Activated CD4-positive, alpha-beta T cell treated with anti-CD3 and anti-CD28 coated beads, Interleukin-2, Interleukin-6, amounts not matched to agents 100 ng/mL and 50 ng/mL, durations not matched to agents 16 hours and 8 hours (primary cell): ENCODE measurements around the gene ACSS1.

Experiments used
- DNase-seq: peaks from one replicate; pipeline ENCODE4 v3.0.0-alpha.2; 2020

Gene ACSS1

DNA sequence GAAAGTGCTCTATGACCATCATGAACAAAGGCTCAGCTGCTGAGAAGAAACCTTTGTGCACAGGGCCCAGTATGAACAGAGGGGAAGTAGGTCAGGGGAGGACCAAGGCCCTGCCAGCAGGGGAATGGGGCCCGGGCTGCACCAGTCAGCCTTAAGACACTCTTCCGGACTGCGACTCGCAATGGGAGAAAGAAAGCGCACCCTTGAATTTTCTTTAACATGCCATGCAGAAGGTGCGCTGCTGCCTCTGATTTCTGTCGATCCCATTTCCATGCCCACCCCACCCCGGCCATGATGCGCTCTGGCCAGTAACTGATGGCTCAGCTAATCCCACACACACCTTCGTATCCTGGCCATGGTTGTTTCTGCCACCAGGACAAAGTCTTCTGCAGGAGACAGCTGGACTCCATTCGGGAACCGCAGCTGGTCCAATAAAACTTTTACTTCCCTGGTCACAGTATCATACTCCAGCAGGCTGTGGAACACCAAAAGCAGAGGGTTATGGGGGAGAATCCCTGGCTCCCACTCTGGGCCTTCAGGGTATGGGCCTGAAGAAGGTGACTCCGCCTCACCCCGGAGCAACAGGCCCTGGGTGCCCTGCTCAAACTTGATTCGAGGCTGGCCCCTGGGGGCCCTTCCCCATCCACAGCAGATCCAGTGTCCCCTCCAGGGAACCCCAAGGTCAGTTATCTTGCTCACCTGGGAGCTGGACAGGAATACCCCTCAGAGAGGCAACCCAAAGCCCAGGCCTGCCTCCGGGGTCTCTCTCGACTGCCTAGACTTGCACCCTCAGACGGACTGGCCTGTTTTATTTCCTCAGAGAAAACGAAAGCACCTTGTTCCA lies 88.5 kb downstream of the ACSS1 start:
- no peak for DNase-seq

DNA sequence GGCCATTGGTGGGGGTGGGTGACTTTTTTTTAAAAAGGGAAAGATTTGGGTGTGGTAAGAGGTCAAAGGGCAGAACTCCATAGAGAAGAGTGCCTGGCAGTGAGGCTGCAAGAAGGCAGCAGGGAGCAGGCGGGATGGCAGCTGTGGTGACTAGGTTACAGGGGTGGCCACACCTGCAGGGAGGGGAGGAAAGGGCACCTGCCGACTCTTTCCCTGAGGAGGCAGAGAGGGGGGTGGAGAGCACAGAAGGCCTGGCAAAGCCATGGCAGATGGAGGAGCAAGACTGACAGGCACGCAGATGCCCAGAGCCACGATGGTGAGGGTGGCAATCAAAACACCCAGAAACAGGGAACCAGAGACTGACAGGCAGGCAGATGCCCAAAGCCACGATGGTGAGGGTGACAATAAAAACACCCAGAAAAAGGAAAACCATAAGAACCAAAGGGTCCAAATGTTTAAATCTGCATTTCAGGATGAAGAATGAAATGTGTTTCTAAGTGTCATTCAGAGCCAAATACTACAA lies 89.6 kb downstream of the ACSS1 start:
- no peak for DNase-seq

DNA sequence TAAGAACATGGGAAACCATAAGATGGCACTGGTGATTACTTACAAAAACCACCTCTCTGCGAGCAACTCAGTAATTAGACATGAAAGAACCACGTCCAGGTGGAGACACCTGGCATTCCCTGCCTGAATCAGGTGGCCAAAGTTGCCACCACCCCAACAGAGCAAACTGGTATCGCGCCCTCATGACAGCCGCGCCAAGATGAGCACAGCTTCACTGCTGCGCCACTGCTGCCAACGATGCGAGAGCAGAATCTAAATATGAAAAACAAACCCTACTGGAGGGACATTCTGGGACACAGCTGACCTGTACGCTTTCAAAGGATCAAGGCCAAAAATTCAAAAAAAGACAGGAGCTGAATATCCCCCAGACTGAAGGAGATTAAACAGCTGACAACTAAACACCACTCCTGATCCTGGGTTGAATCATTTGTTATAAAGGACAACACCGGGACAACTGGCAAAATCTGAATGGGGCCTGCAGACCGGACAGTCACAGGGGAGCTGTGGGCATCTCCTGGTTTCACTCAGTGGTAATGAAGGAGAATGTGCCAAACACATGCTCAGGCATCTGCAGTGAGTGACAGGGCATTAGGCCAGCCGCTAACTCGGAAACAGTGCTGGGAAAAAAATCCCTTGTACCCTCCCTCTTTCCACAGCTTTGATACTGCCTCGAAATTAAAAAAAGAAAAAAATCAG lies 91.5 kb downstream of the ACSS1 start:
- DNase-seq, result no peak

DNA sequence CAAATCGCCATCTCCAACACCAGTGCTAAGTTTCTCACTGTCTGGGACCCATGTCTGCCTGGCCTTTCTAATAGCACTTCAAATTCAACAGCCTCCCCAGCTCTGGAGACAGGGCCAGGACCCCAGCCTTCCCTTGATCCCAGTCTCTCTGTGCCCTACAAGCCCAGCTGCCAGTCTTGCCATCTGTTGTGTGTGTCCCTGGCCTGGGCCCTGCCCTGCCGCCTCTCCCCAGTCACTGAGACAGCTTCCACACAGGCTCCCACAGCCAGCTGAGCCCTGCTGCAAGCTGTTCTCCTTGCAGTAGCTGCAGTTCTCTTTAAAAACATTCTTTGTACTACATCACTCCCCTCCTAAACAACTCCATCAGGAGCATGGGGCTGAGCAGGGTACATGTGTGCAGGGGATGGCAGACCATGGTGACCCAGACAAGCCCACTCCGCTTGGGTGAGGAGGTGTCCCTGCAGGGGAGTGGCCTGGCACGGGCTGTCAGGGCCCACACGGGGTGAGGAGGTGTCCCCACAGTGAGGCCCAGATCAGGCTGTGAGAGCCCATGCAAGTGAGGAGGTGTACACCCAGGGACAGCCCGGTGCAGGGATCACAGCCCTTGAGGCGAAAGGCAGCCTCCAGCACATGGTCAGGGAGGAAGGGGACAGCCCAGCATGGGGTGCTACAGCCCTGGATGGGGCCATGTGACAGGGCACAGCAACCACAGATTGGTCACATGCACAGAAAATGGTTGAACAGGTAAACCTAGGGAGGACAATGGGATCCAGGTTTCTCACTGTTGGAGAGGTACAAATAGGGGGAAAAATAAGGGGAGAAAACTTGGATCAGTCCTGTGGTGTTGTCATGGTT lies 92.6 kb downstream of the ACSS1 start:
- no peak for DNase-seq

DNA sequence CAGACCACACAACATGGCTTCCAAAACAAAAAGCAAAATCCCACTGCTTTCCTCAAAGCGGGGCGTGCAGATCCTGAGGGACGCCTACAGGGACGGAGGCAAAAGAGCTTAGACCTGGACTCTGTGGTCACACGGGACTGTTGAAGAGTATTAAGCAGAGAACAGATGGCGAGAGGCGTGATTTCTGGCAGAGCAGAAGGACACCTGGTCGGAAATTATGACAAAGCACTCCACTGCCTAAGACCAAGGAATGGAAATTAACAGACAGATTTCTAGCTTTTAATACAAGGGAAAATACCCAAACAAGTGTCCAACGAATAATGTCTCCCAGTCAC lies 93.5 kb downstream of the ACSS1 start:
- peak; percentile 16 for DNase-seq

DNA sequence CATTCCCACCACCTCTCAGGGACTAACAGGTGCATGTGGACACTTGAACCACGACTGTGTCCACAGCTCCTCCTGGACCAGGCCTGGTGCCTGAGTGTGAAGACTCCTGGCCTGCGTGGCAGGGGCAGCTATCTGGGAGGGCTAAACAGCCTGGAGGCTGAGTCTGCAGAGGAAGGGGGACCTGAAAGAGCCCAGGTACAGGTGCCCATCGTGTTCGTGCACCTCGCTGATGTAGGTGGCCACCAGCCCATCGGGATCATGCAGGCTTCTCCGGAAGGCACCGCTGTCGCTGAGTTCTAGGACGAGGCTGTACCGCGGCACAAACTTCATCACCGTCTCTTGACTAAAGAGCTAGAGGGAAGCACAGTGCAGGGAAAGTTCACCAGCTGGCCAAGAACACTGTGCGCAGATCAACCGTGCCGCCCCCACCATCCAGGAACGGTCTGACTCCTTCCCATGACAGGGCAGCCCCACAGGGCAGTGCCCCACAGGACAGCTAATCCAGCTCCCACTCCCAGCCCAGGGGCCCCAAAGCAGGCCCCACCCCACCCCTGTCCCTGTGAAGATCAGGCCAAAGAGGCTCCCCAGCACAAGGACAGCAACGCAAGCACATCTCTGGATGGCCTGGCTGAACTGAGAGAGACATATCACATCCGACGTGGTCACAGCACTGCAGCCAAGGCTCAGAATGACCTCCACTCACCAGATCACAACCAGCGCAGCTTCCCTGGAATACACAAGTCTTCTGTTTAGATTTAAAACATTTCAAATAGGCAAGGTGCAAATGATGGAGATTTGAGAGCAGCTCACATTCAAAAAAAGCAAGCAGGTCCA lies 94.0 kb downstream of the ACSS1 start:
- no peak for DNase-seq

DNA sequence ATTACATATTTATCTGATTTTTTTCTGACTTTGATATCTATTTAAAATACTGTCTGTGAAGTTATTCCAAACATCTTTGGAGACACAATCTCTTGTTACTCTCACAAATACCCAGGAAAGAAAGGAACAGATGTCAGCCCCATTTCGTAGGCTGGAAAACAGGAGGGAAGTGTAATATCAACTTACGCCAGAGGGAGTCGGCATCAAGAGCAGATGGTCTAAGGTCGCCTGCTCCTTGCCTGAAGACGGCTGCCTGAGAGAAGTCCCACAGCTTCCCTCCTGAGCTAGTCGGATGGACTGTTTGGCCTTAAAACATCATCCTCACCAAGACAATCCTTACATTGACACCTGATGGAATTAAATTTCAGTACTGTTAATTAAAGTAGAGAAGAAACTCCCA lies 95.4 kb downstream of the ACSS1 start:
- DNase-seq, result no peak

DNA sequence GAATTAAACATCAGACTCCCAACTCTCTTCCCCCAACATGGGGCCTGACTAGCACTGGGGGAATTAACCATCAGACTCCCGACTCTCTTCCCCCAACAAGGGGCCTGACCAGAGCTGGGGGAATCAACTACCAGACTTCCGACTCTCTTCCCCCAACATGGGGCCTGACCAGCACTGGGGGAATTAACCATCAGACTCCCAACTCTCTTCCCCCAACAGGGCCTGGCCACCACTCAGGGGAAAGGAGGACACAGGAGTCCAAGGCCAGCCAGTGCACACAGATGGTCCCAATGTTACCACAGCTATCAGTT lies 95.8 kb downstream of the ACSS1 start:
- DNase-seq, result no peak

DNA sequence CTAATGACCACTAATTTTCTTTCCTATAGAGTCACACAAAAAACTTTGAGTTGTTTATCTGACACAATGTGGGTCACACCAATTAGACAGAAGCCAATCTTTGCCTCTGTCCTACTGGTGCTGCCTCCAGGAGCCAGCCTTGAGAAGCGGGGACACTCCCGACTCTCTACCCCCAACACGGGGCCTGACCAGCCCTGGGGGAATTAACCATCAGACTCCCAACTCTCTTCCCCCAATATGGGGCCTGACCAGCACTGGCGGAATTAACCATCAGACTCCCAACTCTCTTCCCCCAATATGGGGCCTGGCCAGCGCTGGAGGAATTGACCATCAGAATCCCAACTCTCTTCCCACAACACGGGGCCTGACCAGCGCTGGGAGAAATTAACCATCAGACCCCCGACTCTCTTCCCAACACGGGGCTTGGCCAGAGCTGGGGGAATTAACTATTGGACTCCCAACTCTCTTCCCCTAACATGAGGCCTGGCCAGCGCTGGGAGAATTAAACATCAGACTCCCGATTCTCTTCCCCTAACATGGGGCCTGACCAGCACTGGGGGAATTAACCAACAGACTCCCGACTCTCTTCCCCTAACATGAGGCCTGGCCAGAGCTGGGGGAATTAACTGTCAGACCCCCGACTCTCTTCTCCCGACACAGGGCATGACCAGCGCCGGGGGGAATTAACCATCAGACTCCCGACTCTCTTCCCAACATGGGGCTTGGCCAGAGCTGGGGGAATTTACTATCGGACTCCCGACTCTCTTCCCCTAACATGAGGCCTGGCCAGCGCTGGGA lies 96.4 kb downstream of the ACSS1 start:
- no peak for DNase-seq

DNA sequence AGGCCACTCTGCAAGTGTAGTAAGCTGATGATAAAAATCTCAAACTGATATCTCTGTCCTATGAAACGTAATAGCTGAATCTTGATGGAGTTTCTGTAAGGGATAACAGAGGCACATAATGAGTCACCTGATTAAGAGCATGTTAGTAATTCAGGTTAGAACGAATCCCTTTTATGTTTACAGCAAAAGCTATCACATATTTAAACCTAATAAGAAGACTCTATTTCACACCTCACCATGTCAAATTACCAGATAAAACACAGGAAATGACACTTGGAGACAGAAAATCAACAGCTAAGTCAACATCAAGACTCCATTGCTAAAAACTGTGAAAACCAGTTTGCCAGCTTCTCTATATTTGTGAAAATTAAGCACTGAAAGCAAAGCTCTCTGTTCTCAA lies 97.1 kb downstream of the ACSS1 start:
- no peak for DNase-seq

DNA sequence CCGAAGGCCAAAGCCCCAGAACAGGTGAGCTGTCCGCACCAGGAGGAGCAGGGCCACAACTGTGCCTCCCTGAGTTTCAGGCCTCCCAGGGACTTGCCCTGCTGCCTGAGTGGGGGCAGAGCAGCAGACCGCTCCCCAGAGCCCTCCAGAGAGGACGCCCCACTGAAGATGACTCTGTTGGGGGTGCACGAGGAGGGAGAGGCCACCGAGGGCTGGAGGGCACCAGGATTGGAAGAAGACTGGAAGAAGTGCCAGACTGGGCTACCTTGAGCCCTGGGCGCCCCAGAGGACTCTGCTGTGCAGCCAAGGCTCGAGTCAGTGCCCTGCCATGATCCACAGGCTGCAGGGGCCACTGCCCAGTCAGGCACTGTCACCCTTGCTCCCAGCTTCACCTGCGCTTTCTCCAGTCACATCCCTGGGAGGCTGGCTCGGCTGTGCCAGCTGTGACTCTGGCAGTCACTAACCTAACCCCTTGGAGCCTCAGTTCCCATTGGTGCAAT lies 97.6 kb downstream of the ACSS1 start:
- no peak for DNase-seq

DNA sequence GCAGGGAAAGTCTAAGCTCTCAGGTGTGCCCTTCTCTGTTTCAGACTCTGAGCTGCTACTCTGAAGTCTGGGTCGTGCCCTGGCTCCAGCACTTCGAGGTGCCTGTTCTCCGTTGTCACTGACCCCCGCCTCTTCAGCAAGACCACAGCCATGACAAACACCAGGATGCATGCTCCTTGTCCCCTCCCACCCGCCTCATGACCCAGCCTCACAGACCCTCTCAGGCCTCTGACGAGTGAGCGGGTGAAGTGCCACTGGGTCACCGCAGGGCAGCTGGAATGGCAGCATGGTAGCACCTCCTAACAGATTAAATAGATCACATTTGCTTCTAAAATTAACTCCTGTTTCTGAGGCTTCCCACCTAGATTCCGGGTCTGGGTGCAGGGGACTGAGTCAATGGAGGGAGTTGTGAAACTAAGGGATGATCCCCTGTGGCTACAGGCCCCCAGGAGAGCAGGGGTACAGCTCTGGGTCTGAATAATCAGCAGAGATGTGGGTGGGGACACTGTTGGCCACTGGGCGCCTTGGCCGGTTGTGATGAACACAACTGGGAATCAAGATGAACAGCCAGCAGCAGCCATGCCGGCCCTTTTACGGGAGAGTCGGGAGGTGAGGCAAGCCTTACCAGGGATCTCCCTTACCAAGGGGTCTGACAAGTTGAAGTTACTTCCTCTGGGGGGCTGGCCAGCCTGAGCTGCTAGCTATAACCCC lies 98.2 kb downstream of the ACSS1 start:
- DNase-seq, result no peak

DNA sequence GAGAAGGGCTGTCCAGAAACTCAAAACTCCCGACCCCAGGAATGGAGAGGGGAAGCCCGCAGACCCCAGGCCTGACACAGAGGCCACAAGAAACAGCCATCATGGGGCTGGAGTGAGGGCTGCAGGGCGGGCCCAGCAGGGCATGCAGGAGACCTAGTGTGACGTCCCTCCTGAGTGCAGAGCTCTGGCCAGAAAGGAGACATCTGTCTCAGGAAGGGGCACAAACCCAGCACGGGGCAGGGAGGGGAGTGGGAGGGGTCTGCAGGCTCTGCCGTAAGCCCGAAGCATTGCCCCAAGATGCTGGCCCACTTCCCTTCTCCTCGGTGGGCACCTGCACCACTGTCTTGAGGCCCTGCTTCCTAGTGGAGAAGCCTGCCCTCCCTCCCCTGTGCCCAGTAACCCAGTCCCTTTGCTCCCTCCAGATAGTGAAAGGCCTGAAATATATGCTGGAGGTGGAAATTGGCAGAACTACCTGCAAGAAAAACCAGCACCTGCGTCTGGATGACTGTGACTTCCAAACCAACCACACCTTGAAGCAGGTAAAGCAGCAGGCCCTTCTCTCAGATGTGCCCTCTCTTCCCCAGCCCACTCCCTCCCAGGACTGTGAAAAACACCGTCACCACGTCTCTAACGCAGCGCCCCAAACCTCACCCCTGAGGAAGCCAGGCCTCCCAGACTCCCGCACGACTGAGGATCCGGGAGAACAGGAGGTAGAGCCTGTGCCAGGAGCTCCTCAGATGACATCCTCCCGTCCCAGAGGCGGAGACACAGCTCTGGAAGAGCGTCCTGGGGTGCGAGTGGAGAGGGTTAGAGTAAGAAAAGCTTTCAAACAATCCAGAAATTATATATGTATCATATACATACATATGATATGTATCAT lies 99.2 kb downstream of the ACSS1 start:
- DNase-seq, result no peak

DNA sequence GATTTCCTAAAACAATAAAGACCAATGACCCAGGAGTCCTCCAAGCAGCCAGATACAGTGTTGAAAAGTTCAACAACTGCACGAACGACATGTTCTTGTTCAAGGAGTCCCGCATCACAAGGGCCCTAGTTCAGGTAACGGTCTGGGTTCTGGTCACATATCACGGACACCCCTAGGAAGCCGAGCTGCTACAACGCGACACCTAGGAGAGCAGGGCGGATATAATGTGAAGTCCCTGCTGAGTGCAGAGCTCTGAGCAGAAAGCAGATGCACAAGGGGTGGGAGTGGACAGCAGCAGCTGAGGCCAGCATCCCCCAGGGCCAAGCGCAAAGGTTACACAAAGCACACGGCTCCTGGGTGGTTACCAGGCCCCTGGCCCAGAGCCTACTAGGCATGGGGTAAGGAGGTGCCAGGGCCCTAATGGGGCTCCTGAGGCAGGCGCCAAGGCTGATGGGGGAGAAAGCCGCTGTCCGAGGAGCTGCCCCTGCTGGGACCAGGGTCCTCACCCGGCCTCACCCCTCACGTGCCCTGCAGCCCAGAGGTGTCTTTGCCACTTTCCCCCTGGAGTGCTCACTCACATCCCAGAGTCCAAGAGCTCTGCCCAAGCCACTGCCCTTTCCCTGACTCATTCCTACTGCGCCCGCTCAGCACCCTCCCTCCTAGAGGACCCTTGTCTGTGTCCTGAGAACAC lies 100.5 kb downstream of the ACSS1 start:
- DNase-seq, result no peak
